HG02759 (cell line): ENCODE data around the gene MYO3B.
"Not testable (repeated sequence)": the region's sequence is repeated elsewhere in the genome, so short reads cannot be mapped to it uniquely, and the experiment has no call there.

Experiments
- ATAC-seq: cut with Tn5 transposase; IDR thresholded peaks from one replicate; pipeline ENCODE4 v1.9.1; 2021; ENCODE audit warnings: mild to moderate bottlenecking, moderate library complexity; ENCODE audit not compliant: unreplicated experiment

Gene MYO3B

GRCh38 chr2:170456914-170457313 lies 279.0 kb downstream of the MYO3B start:
- ATAC-seq = no peak

GRCh38 chr2:170457742-170458141 lies 279.8 kb downstream of the MYO3B start:
- no peak for ATAC-seq

- ATAC-seq = no peak
Measured at GRCh38 chr2:170461889-170462288, 283.9 kb downstream of the MYO3B start.

- no peak for ATAC-seq
Measured at GRCh38 chr2:170462433-170463205, 284.7 kb downstream of the MYO3B start.

GRCh38 chr2:170463206-170463537 lies 285.2 kb downstream of the MYO3B start:
- no peak for ATAC-seq

GRCh38 chr2:170464268-170464667 lies 286.3 kb downstream of the MYO3B start:
- ATAC-seq = no peak

GRCh38 chr2:170465241-170465640 lies 287.3 kb downstream of the MYO3B start:
- no peak for ATAC-seq

- no peak for ATAC-seq
Measured at GRCh38 chr2:170466632-170467031, 288.7 kb downstream of the MYO3B start.

GRCh38 chr2:170467568-170468422 lies 289.8 kb downstream of the MYO3B start:
- ATAC-seq = no peak

- no peak for ATAC-seq
Measured at GRCh38 chr2:170468557-170468956, 290.6 kb downstream of the MYO3B start.

- ATAC-seq = not testable (repeated sequence)
Measured at GRCh38 chr2:170472498-170472897, 294.6 kb downstream of the MYO3B start.

- no peak for ATAC-seq
Measured at GRCh38 chr2:170475878-170476277, 297.9 kb downstream of the MYO3B start.

GRCh38 chr2:170477630-170478029 lies 299.7 kb downstream of the MYO3B start:
- no peak for ATAC-seq

- no peak for ATAC-seq
Measured at GRCh38 chr2:170481201-170481600, 303.3 kb downstream of the MYO3B start.

- no peak for ATAC-seq
Measured at GRCh38 chr2:170484552-170484951, 306.6 kb downstream of the MYO3B start.

GRCh38 chr2:170485254-170486026 lies 307.5 kb downstream of the MYO3B start:
- ATAC-seq = no peak

- no peak for ATAC-seq
Measured at GRCh38 chr2:170486730-170487129, 308.8 kb downstream of the MYO3B start.

GRCh38 chr2:170488807-170489206 lies 310.9 kb downstream of the MYO3B start:
- ATAC-seq = no peak

- no peak for ATAC-seq
Measured at GRCh38 chr2:170492010-170492409, 314.1 kb downstream of the MYO3B start.

- ATAC-seq = no peak
Measured at GRCh38 chr2:170493426-170494097, 315.6 kb downstream of the MYO3B start.

GRCh38 chr2:170495896-170496295 lies 317.9 kb downstream of the MYO3B start:
- ATAC-seq = no peak
